Activated effector memory CD4-positive, alpha-beta T cell treated with Interleukin-2 at 50 U/mL for 16 hours (primary cell): Measurements from ENCODE around the gene NEURL4.
A peak's percentile ranks its signal among the peaks of the same experiment; 100 is the strongest.
"Not testable (repeated sequence)": the region's sequence is repeated elsewhere in the genome, so short reads cannot be mapped to it uniquely, and the experiment has no call there.

Experiments
- DNase-seq: peaks from one replicate; pipeline ENCODE4 v3.0.0-alpha.2; 2020

Gene NEURL4

GRCh38 chr17:7328840-7329373 lies at the start of gene NEURL4:
Gene NEURL4, minus strand, starts transcription at chr17:7329335. Its CDS starts 23 bp downstream, at chr17:7329312.
- no peak for DNase-seq

- no peak for DNase-seq
These were observed 45.2 kb upstream of the NEURL4 start for GRCh38 chr17:7374353-7374752.

- no peak for DNase-seq
These were observed 41.7 kb upstream of the NEURL4 start for GRCh38 chr17:7370853-7371252.

GRCh38 chr17:7369825-7370224 lies 40.7 kb upstream of the NEURL4 start:
- no peak for DNase-seq

GRCh38 chr17:7368599-7368994 lies 39.5 kb upstream of the NEURL4 start:
- DNase-seq: not testable (repeated sequence)

GRCh38 chr17:7367918-7368598 lies 38.9 kb upstream of the NEURL4 start:
- DNase-seq: no peak

GRCh38 chr17:7367083-7367482 lies 37.9 kb upstream of the NEURL4 start:
- DNase-seq: no peak

GRCh38 chr17:7365963-7366362 lies 36.8 kb upstream of the NEURL4 start:
- not testable (repeated sequence) for DNase-seq

- no peak for DNase-seq
These were observed 34.2 kb upstream of the NEURL4 start for GRCh38 chr17:7363311-7363710.

GRCh38 chr17:7361906-7362305 lies 32.8 kb upstream of the NEURL4 start:
- no peak for DNase-seq

- DNase-seq: no peak
These were observed 28.2 kb upstream of the NEURL4 start for GRCh38 chr17:7357381-7357780.

GRCh38 chr17:7356756-7357155 lies 27.6 kb upstream of the NEURL4 start:
- no peak for DNase-seq

- peak; percentile 77 for DNase-seq
These were observed 27.0 kb upstream of the NEURL4 start for GRCh38 chr17:7356072-7356549.

GRCh38 chr17:7355573-7355972 lies 26.4 kb upstream of the NEURL4 start:
- no peak for DNase-seq

- no peak for DNase-seq
These were observed 25.9 kb upstream of the NEURL4 start, which contains the start of gene TMEM95 for GRCh38 chr17:7355053-7355452. Gene TMEM95, plus strand, starts transcription at chr17:7355156. Its CDS starts 49 bp downstream, at chr17:7355205.

- no peak for DNase-seq
These were observed 25.2 kb upstream of the NEURL4 start for GRCh38 chr17:7354262-7354843.

GRCh38 chr17:7352910-7353635 lies 23.9 kb upstream of the NEURL4 start:
- DNase-seq: no peak

GRCh38 chr17:7352503-7352889 lies 23.4 kb upstream of the NEURL4 start:
- DNase-seq: no peak

GRCh38 chr17:7351665-7352502 lies 22.7 kb upstream of the NEURL4 start, which contains the start of gene KCTD11:
Gene KCTD11, plus strand, starts transcription at chr17:7352162.
- peak; percentile 65 for DNase-seq

GRCh38 chr17:7348478-7349242 lies 19.5 kb upstream of the NEURL4 start:
- no peak for DNase-seq

GRCh38 chr17:7347630-7348477 lies 18.7 kb upstream of the NEURL4 start:
- DNase-seq: no peak
